Measurements from ENCODE around the gene NR4A3.
A peak's percentile ranks its signal among the peaks of the same experiment; 100 is the strongest.

Gene NR4A3

GRCh38 chr9:99821396-99822108 lies at the start of gene NR4A3:
TSS of gene NR4A3 (plus strand) at chr9:99821885. CDS start at chr9:99828043, 6,158 bp downstream.
- peak; percentile 62 for ATAC-seq
- TF ChIP-seq ZC3H10 (CRISPR knock-in tag; IDR thresholded peaks at IDR 0.05) (no peak; the same call in 1 of the 2 replicates), SNAI2 (CRISPR knock-in tag; IDR thresholded peaks at IDR 0.05) (no peak), OSR1 (CRISPR knock-in tag; IDR thresholded peaks at IDR 0.05) (no peak), ZFP3 (CRISPR knock-in tag; IDR thresholded peaks at IDR 0.05) (peak; percentile 65; the same call in 1 of the 2 replicates), BACH2 (CRISPR knock-in tag; IDR thresholded peaks at IDR 0.05; ENCODE audit: borderline replicate concordance) (no peak), ZNF70 (CRISPR knock-in tag; IDR thresholded peaks at IDR 0.05) (no peak), TOX (CRISPR knock-in tag; IDR thresholded peaks at IDR 0.05; ENCODE audit: borderline replicate concordance) (no peak), ZNF565 (CRISPR knock-in tag; conservative IDR thresholded peaks at IDR 0.05; ENCODE audit: low read depth) (no peak), PATZ1 (CRISPR knock-in tag; IDR thresholded peaks at IDR 0.05; ENCODE audit: borderline replicate concordance) (no peak), PPARA (CRISPR knock-in tag; IDR thresholded peaks at IDR 0.05; ENCODE audit: borderline replicate concordance) (no peak), POU6F1 (CRISPR knock-in tag; IDR thresholded peaks at IDR 0.05; ENCODE audit: borderline replicate concordance, low read depth) (no peak), GLIS3 (CRISPR knock-in tag; IDR thresholded peaks at IDR 0.05) (no peak), CSDC2 (CRISPR knock-in tag; IDR thresholded peaks at IDR 0.05) (peak; percentile 35; the same call in 1 of the 2 replicates), TSHZ2 (CRISPR knock-in tag; IDR thresholded peaks at IDR 0.05) (peak; percentile 66), RARB (CRISPR knock-in tag; IDR thresholded peaks at IDR 0.05) (0 out of 2 replicates have a peak, but pooled peaks have one; percentile 19), CREB5 (CRISPR knock-in tag; IDR thresholded peaks at IDR 0.05; ENCODE audit: low read depth) (no peak), ZNF8 (CRISPR knock-in tag; IDR thresholded peaks at IDR 0.05) (no peak), ISL1 (CRISPR knock-in tag; IDR thresholded peaks at IDR 0.05) (no peak), TCF4 (CRISPR knock-in tag; IDR thresholded peaks at IDR 0.05; ENCODE audit: borderline replicate concordance) (no peak), ZFP30 (CRISPR knock-in tag; IDR thresholded peaks at IDR 0.05) (no peak), ARNTL (CRISPR knock-in tag; IDR thresholded peaks at IDR 0.05; ENCODE audit: borderline replicate concordance, low read depth) (no peak), ESRRG (CRISPR knock-in tag; IDR thresholded peaks at IDR 0.05) (no peak), CSRNP3 (CRISPR knock-in tag; IDR thresholded peaks at IDR 0.05) (no peak)

- ATAC-seq: no peak
- no peak for TF ChIP-seq CSRNP3 (CRISPR knock-in tag; IDR thresholded peaks at IDR 0.05)
- TF ChIP-seq ZC3H10 (CRISPR knock-in tag; IDR thresholded peaks at IDR 0.05): no peak
- TF ChIP-seq ISL1 (CRISPR knock-in tag; IDR thresholded peaks at IDR 0.05): no peak
- TF ChIP-seq ZNF70 (CRISPR knock-in tag; IDR thresholded peaks at IDR 0.05): no peak
- no peak for TF ChIP-seq ZFP30 (CRISPR knock-in tag; IDR thresholded peaks at IDR 0.05)
- TF ChIP-seq GLIS3 (CRISPR knock-in tag; IDR thresholded peaks at IDR 0.05): no peak
- no peak for TF ChIP-seq ZNF8 (CRISPR knock-in tag; IDR thresholded peaks at IDR 0.05)
- TF ChIP-seq TSHZ2 (CRISPR knock-in tag; IDR thresholded peaks at IDR 0.05): no peak
- TF ChIP-seq CSDC2 (CRISPR knock-in tag; IDR thresholded peaks at IDR 0.05): no peak
- TF ChIP-seq ZNF565 (CRISPR knock-in tag; conservative IDR thresholded peaks at IDR 0.05; ENCODE audit: low read depth): no peak
- TF ChIP-seq BACH2 (CRISPR knock-in tag; IDR thresholded peaks at IDR 0.05; ENCODE audit: borderline replicate concordance): no peak
- no peak for TF ChIP-seq ESRRG (CRISPR knock-in tag; IDR thresholded peaks at IDR 0.05)
- no peak for TF ChIP-seq TOX (CRISPR knock-in tag; IDR thresholded peaks at IDR 0.05; ENCODE audit: borderline replicate concordance)
- TF ChIP-seq ZFP3 (CRISPR knock-in tag; IDR thresholded peaks at IDR 0.05): no peak
- TF ChIP-seq TCF4 (CRISPR knock-in tag; IDR thresholded peaks at IDR 0.05; ENCODE audit: borderline replicate concordance): no peak
These were observed 48.1 kb upstream of the NR4A3 start for GRCh38 chr9:99773468-99774138.

Data from SK-N-SH treated with all-trans-retinoic acid at 6 μM for 48 hours (cell line).